ENCODE data around the gene PGM1. TPM values are rescaled to one million over a fixed set of nuclear protein-coding genes. Genes with fewer than 3 reads are reported as not detected.

PGM1 gene
- total and polyA plus RNA-seq, 2 of the 4 experiments (the other 2 are of a cell fraction) = 42.6 to 94.5 TPM

DNA sequence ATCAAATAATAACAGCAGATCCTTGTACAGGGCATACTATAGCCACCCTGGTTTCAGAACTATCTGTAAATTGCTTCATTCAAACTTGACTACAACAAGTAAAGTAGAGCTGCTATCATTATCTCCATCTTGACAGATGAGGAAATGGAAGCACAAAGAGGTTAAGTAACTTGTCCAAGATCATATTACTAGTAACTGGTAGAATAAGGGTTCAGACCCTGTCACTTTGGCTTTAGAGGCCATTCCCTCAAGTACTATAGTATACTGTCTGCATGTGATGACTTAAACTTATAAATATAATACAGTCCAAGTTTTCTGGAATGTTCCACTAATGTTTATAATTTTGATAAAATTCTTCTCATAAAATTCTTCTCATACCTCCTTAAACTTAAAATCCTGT is 24.8 kb downstream of the PGM1 start:
- CTCF ChIA-PET = interaction anchor here (1.5 to 2.0 kb wide), 2 partner anchors 74 to 624 kb away, joined by 5 read pairs; no protein-coding TSS in a partner anchor
- in situ Hi-C loops (cut with MboI; ENCODE audit: low sequenced_read_pairs) = loop anchor here (5.0 to 10.0 kb wide), 2 partner anchors 517 to 624 kb away; no protein-coding TSS in a partner anchor

More for the DNA sequence above, 24.8 kb downstream of the PGM1 start:
- H3K27me3 ChIP-seq (ENCODE audit: control insufficient read depth, insufficient read depth, low read length) = no peaks in the 10 kb centered on the region
- peak overlapping the region; percentile 5 for H2BK5ac ChIP-seq (ENCODE audit: low read depth, low read length, poor library complexity, severe bottlenecking)
- ATAC-seq (ENCODE audit: low read depth) = peak; percentile 56
- H2BK120ac ChIP-seq (ENCODE audit: low read depth, low read length) = no peak overlapping the region
- dilution Hi-C loops (cut with HindIII; ENCODE audit: low sequenced_read_pairs, unreplicated experiment) (no loop called here), intact Hi-C loops (cut with micrococcal nuclease) (loop anchor here (5.0 kb wide), 2 partner anchors 74 to 544 kb away; no protein-coding TSS in a partner anchor)
- H3K14ac ChIP-seq (replicated peaks; ENCODE audit: low read depth, low read length) = no peak overlapping the region
- no peak overlapping the region for H2AK9ac ChIP-seq (replicated peaks; ENCODE audit: low read depth, low read length, poor library complexity)
- H2AK5ac ChIP-seq (ENCODE audit: low read depth, low read length) = no peak overlapping the region
- H3K9me1 ChIP-seq (ENCODE audit: insufficient read depth, low read length) = 0 out of 2 replicates have a peak, but pooled peaks cover 3% of the 10 kb centered on the region
- no peaks in the 10 kb centered on the region for H3K9me3 ChIP-seq (ENCODE audit: control insufficient read depth, insufficient read depth, low read length)
- no peak overlapping the region for H3K27ac ChIP-seq (ENCODE audit: insufficient read depth, low read length)
- no TSS peak for BruUV-seq (replicated peaks)
- POLR2A ChIA-PET (ENCODE audit: unreplicated experiment) = no interaction called here
- H3K4ac ChIP-seq (ENCODE audit: low read depth, low read length) = no peak overlapping the region
- H3K56ac ChIP-seq (ENCODE audit: extremely low read depth, insufficient read depth, low read length) = no peak overlapping the region
- no peak overlapping the region for H3K18ac ChIP-seq (ENCODE audit: low read depth, low read length)
- no peak overlapping the region for H3K9ac ChIP-seq (ENCODE audit: low read depth, low read length)
- no peak overlapping the region for H2AFZ ChIP-seq (replicated peaks; ENCODE audit: low read length, poor library complexity)
- no peak overlapping the region for H4K5ac ChIP-seq (ENCODE audit: low read depth, low read length)
- no peak overlapping the region for H2BK20ac ChIP-seq (ENCODE audit: low read depth, low read length)
- H3K23ac ChIP-seq (ENCODE audit: low read depth, low read length) = no peak overlapping the region
- no peak overlapping the region for H4K91ac ChIP-seq (ENCODE audit: insufficient read depth, low read depth, low read length)
- no peak overlapping the region for H3K4me2 ChIP-seq (ENCODE audit: low read depth, low read length)
- H3K79me1 ChIP-seq (ENCODE audit: low read depth in 1 of 2, low read length in 2 of 2) = peaks cover 14 to 21% of the 10 kb centered on the region in 2 experiments
- no peak overlapping the region for H2BK15ac ChIP-seq (ENCODE audit: low read depth, low read length)
- no peaks in the 10 kb centered on the region for H3K36me3 ChIP-seq (ENCODE audit: control insufficient read depth, insufficient read depth, low read length)
- peak; percentile 37 for DNase-seq
- H3K4me1 ChIP-seq (ENCODE audit: control insufficient read depth, insufficient read depth, low read length) = peaks cover 8% of the 10 kb centered on the region
- no peak overlapping the region for H3K4me3 ChIP-seq (ENCODE audit: insufficient read depth, low read depth, low read length)
- TF ChIP-seq, protein P1, sequence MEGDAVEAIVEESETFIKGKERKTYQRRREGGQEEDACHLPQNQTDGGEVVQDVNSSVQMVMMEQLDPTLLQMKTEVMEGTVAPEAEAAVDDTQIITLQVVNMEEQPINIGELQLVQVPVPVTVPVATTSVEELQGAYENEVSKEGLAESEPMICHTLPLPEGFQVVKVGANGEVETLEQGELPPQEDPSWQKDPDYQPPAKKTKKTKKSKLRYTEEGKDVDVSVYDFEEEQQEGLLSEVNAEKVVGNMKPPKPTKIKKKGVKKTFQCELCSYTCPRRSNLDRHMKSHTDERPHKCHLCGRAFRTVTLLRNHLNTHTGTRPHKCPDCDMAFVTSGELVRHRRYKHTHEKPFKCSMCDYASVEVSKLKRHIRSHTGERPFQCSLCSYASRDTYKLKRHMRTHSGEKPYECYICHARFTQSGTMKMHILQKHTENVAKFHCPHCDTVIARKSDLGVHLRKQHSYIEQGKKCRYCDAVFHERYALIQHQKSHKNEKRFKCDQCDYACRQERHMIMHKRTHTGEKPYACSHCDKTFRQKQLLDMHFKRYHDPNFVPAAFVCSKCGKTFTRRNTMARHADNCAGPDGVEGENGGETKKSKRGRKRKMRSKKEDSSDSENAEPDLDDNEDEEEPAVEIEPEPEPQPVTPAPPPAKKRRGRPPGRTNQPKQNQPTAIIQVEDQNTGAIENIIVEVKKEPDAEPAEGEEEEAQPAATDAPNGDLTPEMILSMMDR (conservative IDR thresholded peaks at IDR 0.05; ENCODE audit: low read depth, low read length) = no peak
- TF ChIP-seq MXI1 (IDR thresholded peaks at IDR 0.05; ENCODE audit: borderline replicate concordance, low read depth, low read length) = no peak
- no peak for TF ChIP-seq CHD1 (IDR thresholded peaks at IDR 0.05; ENCODE audit: low read depth, low read length)
- no peak for TF ChIP-seq MAFK (IDR thresholded peaks at IDR 0.05; ENCODE audit: low read depth, low read length)
- no peak for TF ChIP-seq POLR2A (IDR thresholded peaks at IDR 0.05; ENCODE audit: low read depth, low read length)
- TF ChIP-seq NFE2L2 (IDR thresholded peaks at IDR 0.05; ENCODE audit: low read depth, low read length) = no peak
- no peak for TF ChIP-seq RCOR1 (IDR thresholded peaks at IDR 0.05; ENCODE audit: insufficient replicate concordance, low read length)
- TF ChIP-seq USF2 (IDR thresholded peaks at IDR 0.05; ENCODE audit: low read depth, low read length) = no peak
- TF ChIP-seq CEBPB (IDR thresholded peaks at IDR 0.05; ENCODE audit: low read depth, low read length) = no peak
- TF ChIP-seq SMC3 (IDR thresholded peaks at IDR 0.05; ENCODE audit: low read depth, low read length) = no peak
- TF ChIP-seq BHLHE40 (IDR thresholded peaks at IDR 0.05; ENCODE audit: low read depth, low read length) = no peak
- TF ChIP-seq RAD21 (IDR thresholded peaks at IDR 0.05; ENCODE audit: low read length) = no peak
- TF ChIP-seq, protein P2, sequence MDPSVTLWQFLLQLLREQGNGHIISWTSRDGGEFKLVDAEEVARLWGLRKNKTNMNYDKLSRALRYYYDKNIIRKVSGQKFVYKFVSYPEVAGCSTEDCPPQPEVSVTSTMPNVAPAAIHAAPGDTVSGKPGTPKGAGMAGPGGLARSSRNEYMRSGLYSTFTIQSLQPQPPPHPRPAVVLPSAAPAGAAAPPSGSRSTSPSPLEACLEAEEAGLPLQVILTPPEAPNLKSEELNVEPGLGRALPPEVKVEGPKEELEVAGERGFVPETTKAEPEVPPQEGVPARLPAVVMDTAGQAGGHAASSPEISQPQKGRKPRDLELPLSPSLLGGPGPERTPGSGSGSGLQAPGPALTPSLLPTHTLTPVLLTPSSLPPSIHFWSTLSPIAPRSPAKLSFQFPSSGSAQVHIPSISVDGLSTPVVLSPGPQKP (IDR thresholded peaks at IDR 0.05; ENCODE audit: borderline replicate concordance, low read depth, low read length) = no peak
- no peak for TF ChIP-seq MAZ (IDR thresholded peaks at IDR 0.05; ENCODE audit: borderline replicate concordance, low read depth, low read length)
- no peak for TF ChIP-seq RFX5 (IDR thresholded peaks at IDR 0.05; ENCODE audit: low read depth, low read length)
- no peak for TF ChIP-seq FOS (IDR thresholded peaks at IDR 0.05; ENCODE audit: low read depth, low read length)
- H4K20me1 ChIP-seq (ENCODE audit: insufficient read depth, low read length) = 0 out of 2 replicates have a peak, but pooled peaks cover 4% of the 10 kb centered on the region
- peak overlapping the region in 1 of 2 experiments; percentile 13; a peak in 1 of 4 replicates for H4K8ac ChIP-seq (ENCODE audit: low read depth in 2 of 2, low read length in 2 of 2)

Data from IMR-90 (cell line).